Breast epithelium (tissue), 4 donors: Measurements from ENCODE around the gene KIF6. TPM values are rescaled to one million over a fixed set of nuclear protein-coding genes. Genes with fewer than 3 reads are reported as not detected.

ENCODE experiments used
- DNase-seq, 2 donors: peaks; one replicate each; pipeline ENCODE4 v3.0.0-alpha.2; 2019; ENCODE audit warnings: low spot score in 2 of 2
- H3K27ac ChIP-seq, 2 donors: fragments of 200-600 bp; sonication (generic) in 1 of 2; one replicate each; pipeline ENCODE4 v1.5.1; 2016 to 2019; ENCODE audit warnings: mild to moderate bottlenecking in 1 of 2
- H3K27me3 ChIP-seq, 2 donors: fragments of 200-600 bp; sonication (generic) in 1 of 2; one replicate each; pipeline versions ENCODE4 v1.5.1 to v1.6.0; 2017 to 2019; ENCODE audit warnings: control low read depth in 1 of 2, mild to moderate bottlenecking in 1 of 2
- H3K36me3 ChIP-seq: fragments of 200-600 bp; one replicate; pipeline ENCODE4 v1.5.1; 2019
- H3K4me1 ChIP-seq, 2 donors: fragments of 200-600 bp; sonication (generic); one replicate each; pipeline ENCODE4 v1.5.1; 2016 to 2019; ENCODE audit warnings: control low read depth in 1 of 2
- H3K4me3 ChIP-seq, 3 donors: fragments of 200-600 bp; sonication (generic); 1 replicate in 2 of 3; 2 replicates in 1 of 3; pipeline ENCODE4 v1.5.1; 2016 to 2019; ENCODE audit warnings: mild to moderate bottlenecking in 3 of 3, moderate library complexity in 2 of 3
- H3K9me3 ChIP-seq, 2 donors: fragments of 200-600 bp; sonication (generic) in 1 of 2; one replicate each; pipeline ENCODE4 v1.5.1; 2016 to 2019; ENCODE audit warnings: control low read depth in 1 of 2
- CTCF ChIP-seq, 3 donors: fragments of 450-650 bp; IDR thresholded peaks; one replicate each; pipeline ENCODE4 v1.5.1; 2016 to 2017; ENCODE audit warnings: antibody characterized with exemption in 3 of 3, mild to moderate bottlenecking in 3 of 3, moderate library complexity in 3 of 3
- POLR2A ChIP-seq: fragments of 450-650 bp; IDR thresholded peaks from one replicate; pipeline ENCODE4 v1.6.1; 2016; ENCODE audit warnings: antibody characterized with exemption, mild to moderate bottlenecking, moderate library complexity
- POLR2AphosphoS5 ChIP-seq, 3 donors: sonication (generic); formaldehyde crosslinking; IDR thresholded peaks; one replicate each; pipeline ENCODE4 v1.6.1; 2017; ENCODE audit warnings: antibody characterized with exemption in 3 of 3
- intact Hi-C: fragments of 100-400 bp; cut with DNase I; formaldehyde crosslinking; loops from one replicate; pipeline ENCODE4 v1.15.1; 2023; ENCODE audit warnings: low total_unique reads
- total RNA-seq, 3 donors: library from RNA; depleted of rRNA; stranded (reverse); fragments of >200 nt; gene quantifications; one replicate each; pipeline ENCODE4 v1.1.0, GENCODE V29; 2016

KIF6 gene
- total RNA-seq, 3 donors from 2014 or later: under 0.01 to 0.80 (median 0.15) TPM

- no peak overlapping the region for H3K4me3 ChIP-seq
- no peaks in the 10 kb centered on the region for H3K4me1 ChIP-seq
- DNase-seq: no peak
- no peak overlapping the region for H3K27ac ChIP-seq
- no peaks in the 10 kb centered on the region for H3K36me3 ChIP-seq
- intact Hi-C loops: no loop called here
- TF ChIP-seq CTCF (IDR thresholded peaks at IDR 0.05) (no peak), POLR2A (no peak), POLR2AphosphoS5 (IDR thresholded peaks at IDR 0.05) (no peak)
- H3K27me3 ChIP-seq: no peaks in the 10 kb centered on the region
- H3K9me3 ChIP-seq: no peaks in the 10 kb centered on the region
Observed at GRCh38 chr6:39296745-39297640, 428.2 kb downstream of the KIF6 start.

GRCh38 chr6:39295611-39296011 lies 429.6 kb downstream of the KIF6 start:
- Histone ChIP-seq H3K4me3 (no peak overlapping the region), H3K27me3 (no peaks in the 10 kb centered on the region), H3K4me1 (no peaks in the 10 kb centered on the region), H3K36me3 (no peaks in the 10 kb centered on the region), H3K27ac (no peak overlapping the region), H3K9me3 (no peaks in the 10 kb centered on the region)
- no peak for DNase-seq
- intact Hi-C loops: no loop called here
- TF ChIP-seq POLR2A (no peak), CTCF (IDR thresholded peaks at IDR 0.05) (no peak), POLR2AphosphoS5 (IDR thresholded peaks at IDR 0.05) (no peak)

- no peaks in the 10 kb centered on the region for H3K36me3 ChIP-seq
- H3K27ac ChIP-seq: no peak overlapping the region
- TF ChIP-seq CTCF (IDR thresholded peaks at IDR 0.05) (no peak), POLR2A (no peak), POLR2AphosphoS5 (IDR thresholded peaks at IDR 0.05) (no peak)
- H3K4me1 ChIP-seq: no peaks in the 10 kb centered on the region
- H3K4me3 ChIP-seq: no peak overlapping the region
- no peaks in the 10 kb centered on the region for H3K27me3 ChIP-seq
- DNase-seq: no peak
- H3K9me3 ChIP-seq: no peaks in the 10 kb centered on the region
- intact Hi-C loops: no loop called here
Observed at GRCh38 chr6:39294899-39295298, 430.3 kb downstream of the KIF6 start.

GRCh38 chr6:39294133-39294532 lies 431.1 kb downstream of the KIF6 start:
- Histone ChIP-seq H3K4me3 (no peak overlapping the region), H3K27ac (no peak overlapping the region), H3K4me1 (no peaks in the 10 kb centered on the region), H3K27me3 (no peaks in the 10 kb centered on the region), H3K36me3 (no peaks in the 10 kb centered on the region), H3K9me3 (no peaks in the 10 kb centered on the region)
- no peak for DNase-seq
- TF ChIP-seq POLR2A: no peak
- no peak for TF ChIP-seq POLR2AphosphoS5 (IDR thresholded peaks at IDR 0.05)
- no peak for TF ChIP-seq CTCF (IDR thresholded peaks at IDR 0.05)
- intact Hi-C loops: no loop called here

- Histone ChIP-seq H3K4me3 (no peak overlapping the region), H3K27me3 (no peaks in the 10 kb centered on the region), H3K36me3 (no peaks in the 10 kb centered on the region), H3K27ac (no peak overlapping the region), H3K9me3 (no peaks in the 10 kb centered on the region), H3K4me1 (no peaks in the 10 kb centered on the region)
- intact Hi-C loops: no loop called here
- TF ChIP-seq POLR2AphosphoS5 (IDR thresholded peaks at IDR 0.05) (no peak), POLR2A (no peak), CTCF (IDR thresholded peaks at IDR 0.05) (no peak)
- no peak for DNase-seq
Observed at GRCh38 chr6:39292637-39293036, 432.6 kb downstream of the KIF6 start.
